GM21528 (cell line): ENCODE measurements around the gene ACAP3.
"Not testable (repeated sequence)": the region's sequence is repeated elsewhere in the genome, so short reads cannot be mapped to it uniquely, and the experiment has no call there.

ENCODE experiments used
- ATAC-seq: cut with Tn5 transposase; IDR thresholded peaks from one replicate; pipeline ENCODE4 v1.9.1; 2021; ENCODE audit warnings: mild to moderate bottlenecking, moderate library complexity; ENCODE audit not compliant: unreplicated experiment, low FRiP score

ACAP3 gene

GRCh38 chr1:1316199-1316598, 8.5 kb upstream of the ACAP3 start:
- not testable (repeated sequence) for ATAC-seq

- ATAC-seq: no peak
Measured at GRCh38 chr1:1315435-1315954, 7.8 kb upstream of the ACAP3 start.

GRCh38 chr1:1314678-1315335, 7.1 kb upstream of the ACAP3 start:
- no peak for ATAC-seq

- ATAC-seq: no peak
Measured at GRCh38 chr1:1314237-1314586, 6.5 kb upstream of the ACAP3 start.

GRCh38 chr1:1313500-1314236, 5.9 kb upstream of the ACAP3 start:
- no peak for ATAC-seq

- no peak for ATAC-seq
Measured at GRCh38 chr1:1312450-1313314, 5.0 kb upstream of the ACAP3 start.

- ATAC-seq: no peak
Measured at GRCh38 chr1:1311107-1312104, 3.7 kb upstream of the ACAP3 start.

- no peak for ATAC-seq
Measured at GRCh38 chr1:1310476-1311053, 2.8 kb upstream of the ACAP3 start.

GRCh38 chr1:1310109-1310385, 2.3 kb upstream of the ACAP3 start:
- no peak for ATAC-seq

- no peak for ATAC-seq
Measured at GRCh38 chr1:1309251-1310108, 1.8 kb upstream of the ACAP3 start.

GRCh38 chr1:1308756-1309250, 1.1 kb upstream of the ACAP3 start:
- ATAC-seq: peak; percentile 0

- ATAC-seq: peak; percentile 6
Measured at GRCh38 chr1:1307261-1307922, 338 bp downstream of the ACAP3 start.

- no peak for ATAC-seq
Measured at GRCh38 chr1:1306661-1307260, 969 bp downstream of the ACAP3 start.

- ATAC-seq: no peak
Measured at GRCh38 chr1:1306070-1306660, 1.6 kb downstream of the ACAP3 start.

GRCh38 chr1:1305300-1306069, 2.2 kb downstream of the ACAP3 start:
- no peak for ATAC-seq
